ENCODE measurements around the gene ADORA1. TPM values are rescaled to one million over a fixed set of nuclear protein-coding genes. Genes with fewer than 3 reads are reported as not detected.

Gene ADORA1
- total and polyA plus RNA-seq, 2 of the 13 experiments (the other 11 are each of a cell fraction or from before 2014, with no cell fraction given), result 0.11 TPM; not detected in 1

DNA sequence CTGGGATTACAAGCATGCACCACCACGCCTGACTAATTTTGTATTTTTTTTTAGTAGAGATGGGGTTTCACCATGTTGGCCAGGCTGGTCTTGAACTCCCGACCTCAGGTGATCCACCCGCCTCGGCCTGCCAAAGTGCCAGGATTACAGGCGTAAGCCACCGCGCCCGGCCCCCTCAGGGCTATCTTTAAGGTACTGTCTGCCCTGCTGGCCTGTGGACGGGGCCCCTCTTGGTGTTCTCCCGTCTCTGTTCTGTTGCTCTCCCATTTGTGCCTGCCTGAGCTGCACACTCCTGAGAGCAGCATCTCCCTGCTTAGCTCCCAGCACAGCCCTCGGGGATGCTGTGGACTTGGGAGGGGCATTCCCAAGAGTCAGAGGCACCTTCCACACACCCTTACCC, 34.2 kb downstream of the ADORA1 start:
- peaks cover 0 to 1% of the 10 kb centered on the region in 2 experiments; a peak in 2 of 5 replicates for H3K27me3 ChIP-seq (ENCODE audit: control insufficient read depth in 1 of 2, insufficient read depth in 2 of 2, low read length in 2 of 2)
- no peak for FAIRE-seq
- in situ Hi-C loops (cut with HindIII; ENCODE audit: extremely low pct_ligation_motif_present, low pct_unique_long_range_greater_than_20kb), result no loop called here

GRCh38 chr1:203162403-203162802, 34.9 kb downstream of the ADORA1 start:
- Histone ChIP-seq H3K4me3 (replicated peaks in 1 of 3; ENCODE audit: insufficient read depth in 1 of 3, low read depth in 2 of 3, low read length in 3 of 3) (no peak overlapping the region), H2AFZ (ENCODE audit: low read length) (no peak overlapping the region), H3K9me3 (ENCODE audit: low read length) (no peaks in the 10 kb centered on the region), H3K27me3 (ENCODE audit: control insufficient read depth in 1 of 2, insufficient read depth in 2 of 2, low read length in 2 of 2) (peaks cover 0 to 1% of the 10 kb centered on the region in 2 experiments; a peak in 2 of 5 replicates), H4K20me1 (ENCODE audit: insufficient read depth, low read length) (no peaks in the 10 kb centered on the region), H3K79me2 (ENCODE audit: insufficient read depth, low read length) (no peaks in the 10 kb centered on the region), H3K36me3 (replicated peaks in 1 of 2; ENCODE audit: control insufficient read depth in 1 of 2, insufficient read depth in 2 of 2, low read length in 2 of 2) (no peaks in the 10 kb centered on the region), H3K27ac (ENCODE audit: extremely low read length, insufficient read depth, low read length) (no peak overlapping the region), H3K4me2 (ENCODE audit: low read depth, low read length) (no peak overlapping the region), H3K4me1 (ENCODE audit: insufficient read depth, low read length) (no peaks in the 10 kb centered on the region), H3K9ac (ENCODE audit: insufficient read depth, low read depth, low read length) (no peak overlapping the region)
- no peak for FAIRE-seq
- in situ Hi-C loops (cut with HindIII; ENCODE audit: extremely low pct_ligation_motif_present, low pct_unique_long_range_greater_than_20kb), result no loop called here
- TF ChIP-seq, protein P1, sequence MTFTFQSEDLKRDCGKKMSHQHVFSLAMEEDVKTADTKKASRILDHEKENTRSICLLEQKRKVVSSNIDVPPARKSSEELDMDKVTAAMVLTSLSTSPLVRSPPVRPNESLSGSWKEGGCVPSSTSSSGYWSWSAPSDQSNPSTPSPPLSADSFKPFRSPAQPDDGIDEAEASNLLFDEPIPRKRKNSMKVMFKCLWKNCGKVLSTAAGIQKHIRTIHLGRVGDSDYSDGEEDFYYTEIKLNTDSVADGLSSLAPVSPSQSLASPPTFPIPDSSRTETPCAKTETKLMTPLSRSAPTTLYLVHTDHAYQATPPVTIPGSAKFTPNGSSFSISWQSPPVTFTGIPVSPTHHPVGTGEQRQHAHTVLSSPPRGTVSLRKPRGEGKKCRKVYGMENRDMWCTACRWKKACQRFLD (CRISPR knock-in tag; IDR thresholded peaks at IDR 0.05; ENCODE audit: borderline replicate concordance), result no peak
- intact Hi-C loops (cut with micrococcal nuclease; ENCODE audit: unreplicated experiment), result no loop called here
- ChIA-PET POLR2A (no interaction called here), CTCF (ENCODE audit: low intra/inter-chr PET ratio, low total read pairs) (no interaction called here)
- BruUV-seq (replicated peaks), result no TSS peak
- WGBS (ENCODE audit: low lambda C conversion rate), result 80% methylated on average over 1 of the region's 1 CpG
- no peak for DNase-seq (ENCODE audit: low spot score)
- no peak for ATAC-seq

More for the DNA sequence above, 34.2 kb downstream of the ADORA1 start:
- 46% methylated on average over 11 of the region's 11 CpGs for WGBS (ENCODE audit: low lambda C conversion rate)
- H3K9ac ChIP-seq (ENCODE audit: insufficient read depth, low read depth, low read length), result no peak overlapping the region
- no peaks in the 10 kb centered on the region for H4K20me1 ChIP-seq (ENCODE audit: insufficient read depth, low read length)
- H3K4me1 ChIP-seq (ENCODE audit: insufficient read depth, low read length), result no peaks in the 10 kb centered on the region
- intact Hi-C loops (cut with micrococcal nuclease; ENCODE audit: unreplicated experiment), result no loop called here
- DNase-seq (ENCODE audit: low spot score), result no peak
- no peak overlapping the region for H2AFZ ChIP-seq (ENCODE audit: low read length)
- TF ChIP-seq SMAD9 (CRISPR knock-in tag; IDR thresholded peaks at IDR 0.05) (no peak), ADNP (CRISPR knock-in tag; IDR thresholded peaks at IDR 0.05) (no peak)
- no peak overlapping the region for H3K4me2 ChIP-seq (ENCODE audit: low read depth, low read length)
- H3K9me3 ChIP-seq (ENCODE audit: low read length), result no peaks in the 10 kb centered on the region
- H3K4me3 ChIP-seq (replicated peaks in 1 of 3; ENCODE audit: insufficient read depth in 1 of 3, low read depth in 2 of 3, low read length in 3 of 3), result no peak overlapping the region
- no peak overlapping the region for H3K27ac ChIP-seq (ENCODE audit: extremely low read length, insufficient read depth, low read length)
- no TSS peak for BruUV-seq (replicated peaks)
- POLR2A ChIA-PET, result no interaction called here
- no peak for ATAC-seq
- H3K79me2 ChIP-seq (ENCODE audit: insufficient read depth, low read length), result no peaks in the 10 kb centered on the region
- H3K36me3 ChIP-seq (replicated peaks in 1 of 2; ENCODE audit: control insufficient read depth in 1 of 2, insufficient read depth in 2 of 2, low read length in 2 of 2), result no peaks in the 10 kb centered on the region
- CTCF ChIA-PET (ENCODE audit: low intra/inter-chr PET ratio, low total read pairs), result no interaction called here

Measured in HepG2 (cell line).